KMS-11 (cell line): ENCODE measurements around the gene ZNF786.

Source experiments
- H2AFZ ChIP-seq: fragments of 200-600 bp; sonication (generic); 2 replicates; pipeline ENCODE4 v1.6.1; 2016; ENCODE audit warnings: antibody characterized with exemption, mixed run types, low read depth
- H3K27ac ChIP-seq: fragments of 200-600 bp; sonication (generic); 2 replicates; pipeline ENCODE4 v1.6.1; 2016; ENCODE audit warnings: mild to moderate bottlenecking, mixed run types
- H3K27me3 ChIP-seq: fragments of 200-600 bp; sonication (generic); 2 replicates; pipeline ENCODE4 v1.6.1; 2017; ENCODE audit warnings: mild to moderate bottlenecking, low read depth, mixed run types, moderate library complexity; ENCODE audit not compliant: insufficient read depth
- H3K36me3 ChIP-seq: fragments of 200-600 bp; sonication (generic); 2 replicates; pipeline ENCODE4 v1.6.1; 2017; ENCODE audit warnings: mild to moderate bottlenecking, mixed run types; ENCODE audit not compliant: insufficient read depth
- H3K4me1 ChIP-seq: fragments of 200-600 bp; sonication (generic); 2 replicates; pipeline ENCODE4 v1.6.1; 2016; ENCODE audit warnings: mild to moderate bottlenecking, low read depth, mixed run types; ENCODE audit not compliant: poor library complexity, severe bottlenecking
- H3K4me2 ChIP-seq: fragments of 200-600 bp; sonication (generic); 2 replicates; pipeline ENCODE4 v1.7.0; 2016; ENCODE audit warnings: mild to moderate bottlenecking, mixed run types
- H3K4me3 ChIP-seq: fragments of 200-600 bp; sonication (generic); IDR thresholded peaks from 2 replicates; pipeline ENCODE4 v1.6.1; 2017; ENCODE audit warnings: low read depth, low read length, mixed read lengths; ENCODE audit not compliant: insufficient read depth
- H3K79me2 ChIP-seq: fragments of 200-600 bp; sonication (generic); 2 replicates; pipeline ENCODE4 v1.6.1; 2016; ENCODE audit warnings: low read depth, mixed run types; ENCODE audit not compliant: insufficient read depth
- H3K9ac ChIP-seq: fragments of 200-600 bp; sonication (generic); 2 replicates; pipeline ENCODE4 v1.6.1; 2016; ENCODE audit warnings: mild to moderate bottlenecking, mixed run types
- H4K20me1 ChIP-seq: fragments of 200-600 bp; sonication (generic); 2 replicates; pipeline ENCODE4 v1.6.1; 2016; ENCODE audit warnings: mild to moderate bottlenecking, mixed run types; ENCODE audit not compliant: insufficient read depth
- CTCF ChIP-seq: fragments of 200-600 bp; sonication (generic); conservative IDR thresholded peaks from 2 replicates; pipeline ENCODE4 v1.6.1; 2017; ENCODE audit warnings: low read depth, mild to moderate bottlenecking, antibody characterized with exemption, low read length, moderate library complexity, mixed read lengths

The ZNF786 gene

GRCh38 chr7:149126662-149127266 lies 36.2 kb upstream of the ZNF786 start:
- Histone ChIP-seq H4K20me1 (no peaks in the 10 kb centered on the region), H3K9ac (peak overlapping the region; percentile 81), H3K79me2 (peaks cover 16% of the 10 kb centered on the region), H3K4me2 (peak overlapping the region; percentile 84), H2AFZ (peak overlapping the region; percentile 91), H3K4me1 (peaks cover 16% of the 10 kb centered on the region), H3K36me3 (no peaks in the 10 kb centered on the region), H3K27me3 (no peaks in the 10 kb centered on the region), H3K4me3 (no peak overlapping the region), H3K27ac (peak overlapping the region; percentile 68)
- TF ChIP-seq CTCF, result no peak

GRCh38 chr7:149125863-149126661 lies 35.5 kb upstream of the ZNF786 start, which contains the start of gene ZNF425:
ZNF425 (minus strand) TSS chr7:149126324; CDS start chr7:149126213, 111 bp downstream.
- H3K4me1 ChIP-seq, result peaks cover 16% of the 10 kb centered on the region
- H3K4me3 ChIP-seq, result no peak within 1 kb of the TSS
- peak within 1 kb of the TSS; percentile 91 for H2AFZ ChIP-seq
- H3K36me3 ChIP-seq, result no peaks in the 10 kb centered on the region
- H3K9ac ChIP-seq, result peak within 1 kb of the TSS; percentile 81
- peak; percentile 96 for TF ChIP-seq CTCF
- peak within 1 kb of the TSS; percentile 68 for H3K27ac ChIP-seq
- peak within 1 kb of the TSS; percentile 91 for H3K4me2 ChIP-seq
- H4K20me1 ChIP-seq, result no peaks in the 10 kb centered on the region
- peaks cover 16% of the 10 kb centered on the region for H3K79me2 ChIP-seq
- no peaks in the 10 kb centered on the region for H3K27me3 ChIP-seq

- H2AFZ ChIP-seq, result peak overlapping the region; percentile 91
- peak overlapping the region; percentile 91 for H3K4me2 ChIP-seq
- peaks cover 16% of the 10 kb centered on the region for H3K79me2 ChIP-seq
- no peaks in the 10 kb centered on the region for H3K27me3 ChIP-seq
- H3K4me1 ChIP-seq, result peaks cover 16% of the 10 kb centered on the region
- peak overlapping the region; percentile 68 for H3K27ac ChIP-seq
- no peaks in the 10 kb centered on the region for H3K36me3 ChIP-seq
- H4K20me1 ChIP-seq, result no peaks in the 10 kb centered on the region
- peak overlapping the region; percentile 81 for H3K9ac ChIP-seq
- H3K4me3 ChIP-seq, result no peak overlapping the region
- no peak for TF ChIP-seq CTCF
These were observed 34.8 kb upstream of the ZNF786 start for GRCh38 chr7:149125189-149125862.

GRCh38 chr7:149109969-149110368 lies 19.5 kb upstream of the ZNF786 start:
- Histone ChIP-seq H3K27me3 (no peaks in the 10 kb centered on the region), H3K4me2 (no peak overlapping the region), H3K4me1 (peaks cover 16% of the 10 kb centered on the region), H3K27ac (no peak overlapping the region), H3K9ac (no peak overlapping the region), H4K20me1 (no peaks in the 10 kb centered on the region), H2AFZ (no peak overlapping the region), H3K4me3 (no peak overlapping the region), H3K79me2 (no peaks in the 10 kb centered on the region), H3K36me3 (no peaks in the 10 kb centered on the region)
- TF ChIP-seq CTCF, result no peak
